ENCODE measurements around the gene FCSK.

DNA sequence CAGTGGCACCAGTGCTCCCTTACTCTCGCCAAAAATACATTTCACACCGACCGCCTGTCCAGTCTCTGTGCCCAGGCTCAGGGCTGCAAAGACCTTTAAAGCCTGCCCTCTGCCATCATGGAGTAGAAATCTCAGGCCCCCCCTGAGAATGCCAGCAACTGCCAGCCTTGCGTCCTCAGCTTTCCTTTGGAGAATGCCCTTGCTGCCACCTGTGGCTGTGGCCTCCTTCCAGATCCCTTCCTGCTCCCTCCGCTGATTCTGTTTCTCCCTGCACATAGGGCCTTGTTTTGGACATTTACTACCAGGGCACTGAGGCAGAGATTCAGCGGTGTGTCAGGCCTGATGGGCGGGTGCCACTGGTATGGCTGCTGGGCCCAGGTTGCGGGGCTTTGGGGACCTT, 13.2 kb downstream of the FCSK start:
- TF ChIP-seq, protein P1, sequence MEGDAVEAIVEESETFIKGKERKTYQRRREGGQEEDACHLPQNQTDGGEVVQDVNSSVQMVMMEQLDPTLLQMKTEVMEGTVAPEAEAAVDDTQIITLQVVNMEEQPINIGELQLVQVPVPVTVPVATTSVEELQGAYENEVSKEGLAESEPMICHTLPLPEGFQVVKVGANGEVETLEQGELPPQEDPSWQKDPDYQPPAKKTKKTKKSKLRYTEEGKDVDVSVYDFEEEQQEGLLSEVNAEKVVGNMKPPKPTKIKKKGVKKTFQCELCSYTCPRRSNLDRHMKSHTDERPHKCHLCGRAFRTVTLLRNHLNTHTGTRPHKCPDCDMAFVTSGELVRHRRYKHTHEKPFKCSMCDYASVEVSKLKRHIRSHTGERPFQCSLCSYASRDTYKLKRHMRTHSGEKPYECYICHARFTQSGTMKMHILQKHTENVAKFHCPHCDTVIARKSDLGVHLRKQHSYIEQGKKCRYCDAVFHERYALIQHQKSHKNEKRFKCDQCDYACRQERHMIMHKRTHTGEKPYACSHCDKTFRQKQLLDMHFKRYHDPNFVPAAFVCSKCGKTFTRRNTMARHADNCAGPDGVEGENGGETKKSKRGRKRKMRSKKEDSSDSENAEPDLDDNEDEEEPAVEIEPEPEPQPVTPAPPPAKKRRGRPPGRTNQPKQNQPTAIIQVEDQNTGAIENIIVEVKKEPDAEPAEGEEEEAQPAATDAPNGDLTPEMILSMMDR (IDR thresholded peaks at IDR 0.05) = no peak
- no peak for TF ChIP-seq POLR2A (IDR thresholded peaks at IDR 0.05)

Measured in vagina (tissue), 2 donors.